ENCODE data around the gene DYSF. TPM values are rescaled to one million over a fixed set of nuclear protein-coding genes. Genes with fewer than 3 reads are reported as not detected.

Gene DYSF
- total RNA-seq, 1 donor from 2014 or later: 0.82 TPM

DNA sequence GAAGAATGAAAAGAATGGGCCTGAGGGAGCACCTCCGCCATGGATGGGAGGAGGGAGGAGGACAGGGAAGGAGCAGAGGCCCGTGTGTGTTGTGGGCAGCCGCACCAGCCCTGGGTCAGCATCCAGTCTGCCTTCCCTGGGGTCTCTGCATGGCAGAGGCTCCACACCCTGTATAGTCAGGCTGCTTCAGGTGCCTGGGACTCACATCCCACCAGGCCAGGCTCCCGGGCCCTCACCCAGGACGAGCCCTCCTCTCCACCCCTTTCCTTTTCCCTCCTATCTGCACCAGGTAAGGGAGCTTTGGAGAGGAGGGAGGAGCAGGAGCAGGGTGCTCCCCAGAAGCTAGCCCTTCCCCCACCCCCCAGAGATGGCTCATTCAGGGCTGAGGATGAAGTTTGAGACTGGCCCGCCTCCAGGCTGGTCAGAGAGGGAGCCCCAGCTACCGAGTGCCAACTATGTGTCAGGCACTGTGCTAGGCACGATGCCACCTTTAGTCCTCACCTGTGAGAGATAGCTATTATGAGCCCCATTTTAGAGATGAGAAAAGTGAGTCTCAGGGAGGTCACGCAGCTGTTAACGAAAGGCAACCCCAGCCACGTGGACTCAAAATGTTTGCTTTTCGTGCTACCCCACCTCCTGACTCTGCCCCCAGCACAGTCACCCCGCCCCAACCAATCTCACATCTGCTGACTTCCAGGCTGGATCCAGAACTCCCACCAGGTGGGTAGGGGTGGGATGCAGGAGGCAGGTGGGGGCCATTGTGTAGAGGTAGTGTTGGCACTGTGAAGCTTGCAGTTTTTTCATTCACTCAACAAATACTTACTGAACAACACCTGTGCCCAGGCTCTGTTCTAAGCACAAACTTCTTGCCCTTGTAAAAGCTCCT, 242.1 kb downstream of the DYSF start:
- FAIRE-seq: no peak
- no peak for DNase-seq (ENCODE audit: low spot score in 2 of 2)

DNA sequence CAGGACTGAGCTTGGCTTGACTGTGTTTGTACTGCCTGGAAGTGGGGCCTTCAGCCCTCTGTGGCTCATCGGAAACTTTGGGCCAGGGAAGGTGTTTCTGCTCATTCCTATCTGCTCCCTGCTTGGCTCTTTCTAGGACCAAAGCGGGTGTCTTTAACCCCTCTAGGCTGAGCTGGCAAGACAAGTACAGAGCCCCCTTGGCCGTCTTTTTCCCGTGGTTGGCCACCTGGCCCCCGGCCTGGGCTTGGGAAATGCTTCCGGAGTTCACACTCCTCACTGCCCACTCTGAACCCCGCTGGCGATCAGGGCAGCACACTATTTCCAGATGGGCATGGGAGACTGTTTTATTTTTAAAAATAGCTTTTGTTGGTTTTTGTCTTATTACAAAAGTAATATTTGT, 243.0 kb downstream of the DYSF start:
- no peak for FAIRE-seq
- no peak for DNase-seq (ENCODE audit: low spot score in 2 of 2)

DNA sequence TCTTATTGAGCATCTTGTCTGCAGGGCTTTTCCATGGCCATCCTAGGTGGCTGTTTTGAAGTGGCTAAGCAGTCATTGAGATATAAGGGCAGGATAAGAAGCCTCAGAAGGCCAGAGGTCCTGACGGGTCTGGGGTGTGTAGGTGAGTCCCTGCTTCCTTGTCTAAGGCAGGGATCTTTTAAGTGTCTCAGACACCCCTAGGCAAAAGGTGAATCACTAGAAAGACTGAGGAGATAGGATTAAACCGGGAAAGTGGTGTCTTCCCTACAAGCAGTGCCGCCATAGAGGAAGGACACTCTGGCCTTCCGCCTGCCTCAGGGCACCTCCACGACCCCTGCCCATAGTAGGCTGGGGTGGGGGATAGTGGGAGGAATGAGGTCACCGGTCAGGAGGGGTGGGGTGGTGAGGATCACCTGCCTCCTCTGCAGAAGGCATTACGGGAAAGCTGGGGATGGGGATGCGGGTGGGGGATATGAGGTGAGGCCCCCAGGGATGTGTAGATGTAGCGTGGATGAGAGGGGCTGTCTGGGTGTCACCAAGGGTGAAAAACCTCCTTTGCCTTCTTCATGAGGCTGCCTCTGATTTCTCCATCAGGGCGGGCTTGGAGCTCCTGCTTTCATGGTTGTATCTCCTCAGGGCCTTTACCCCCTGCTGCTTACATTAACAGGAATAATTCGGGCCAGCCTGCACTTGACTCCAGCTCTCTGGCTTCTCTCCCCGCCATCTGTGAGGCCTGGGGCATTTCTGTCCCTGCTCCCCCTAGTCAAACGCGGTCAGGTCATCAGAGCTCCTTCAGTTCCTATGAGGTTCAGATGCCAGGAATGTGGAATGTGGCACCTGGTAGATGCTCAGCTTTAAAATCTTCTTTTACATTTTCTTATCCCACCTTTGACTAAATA, 244.0 kb downstream of the DYSF start:
- FAIRE-seq: no peak
- DNase-seq (ENCODE audit: low spot score in 2 of 2): no peak

DNA sequence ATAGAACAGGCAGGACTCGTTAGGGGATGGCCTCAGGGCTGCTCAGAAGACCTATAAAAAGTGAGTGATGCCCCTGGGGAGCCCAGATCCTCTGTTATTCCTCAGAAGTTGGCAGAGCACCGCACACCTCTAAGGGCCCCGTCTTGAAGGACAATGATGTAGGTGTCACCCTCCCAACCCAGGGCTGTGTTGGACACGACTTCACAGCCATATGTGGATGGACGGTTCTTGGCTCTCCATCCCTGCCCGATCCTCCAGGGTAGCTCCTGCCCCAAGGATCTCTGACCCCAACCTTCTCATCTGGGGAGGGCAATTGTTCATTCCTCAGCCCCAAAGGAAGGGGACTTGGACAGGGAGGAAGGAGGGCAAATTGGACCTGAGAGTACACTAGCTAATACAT, 246.1 kb downstream of the DYSF start:
- DNase-seq (ENCODE audit: low spot score in 2 of 2) (no peak), FAIRE-seq (no peak)

DNA sequence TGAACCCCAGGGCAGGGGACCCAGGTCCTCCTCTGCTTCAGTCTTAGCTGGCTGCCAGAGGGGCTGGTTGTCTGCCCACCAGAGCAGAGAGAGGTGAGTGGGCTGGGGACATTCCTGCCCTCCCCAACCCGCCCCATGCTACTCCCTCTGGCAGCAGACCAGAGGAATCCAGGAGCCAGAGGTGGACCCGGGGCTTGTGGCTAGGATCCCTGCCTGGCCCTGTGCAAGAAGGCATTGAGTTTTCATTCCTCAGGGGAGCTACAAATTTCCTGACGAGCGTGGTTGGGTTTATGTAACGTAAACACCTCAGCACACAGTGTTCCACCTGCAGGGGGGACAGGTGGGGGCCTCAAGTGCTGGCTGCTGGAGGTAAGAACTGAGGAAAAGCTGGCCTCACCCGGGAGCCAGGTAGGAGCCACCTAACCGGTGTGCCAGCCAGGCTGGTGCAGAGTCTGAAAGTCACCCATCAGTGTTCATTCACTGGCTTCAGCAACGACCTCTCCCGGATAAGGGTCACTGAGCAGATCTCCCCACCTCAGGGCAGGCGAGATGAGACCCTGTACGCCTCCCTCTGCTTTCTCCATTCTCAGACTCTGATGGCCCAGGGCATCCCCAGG, 246.8 kb downstream of the DYSF start:
- FAIRE-seq: no peak
- no peak for DNase-seq (ENCODE audit: low spot score in 2 of 2)

DNA sequence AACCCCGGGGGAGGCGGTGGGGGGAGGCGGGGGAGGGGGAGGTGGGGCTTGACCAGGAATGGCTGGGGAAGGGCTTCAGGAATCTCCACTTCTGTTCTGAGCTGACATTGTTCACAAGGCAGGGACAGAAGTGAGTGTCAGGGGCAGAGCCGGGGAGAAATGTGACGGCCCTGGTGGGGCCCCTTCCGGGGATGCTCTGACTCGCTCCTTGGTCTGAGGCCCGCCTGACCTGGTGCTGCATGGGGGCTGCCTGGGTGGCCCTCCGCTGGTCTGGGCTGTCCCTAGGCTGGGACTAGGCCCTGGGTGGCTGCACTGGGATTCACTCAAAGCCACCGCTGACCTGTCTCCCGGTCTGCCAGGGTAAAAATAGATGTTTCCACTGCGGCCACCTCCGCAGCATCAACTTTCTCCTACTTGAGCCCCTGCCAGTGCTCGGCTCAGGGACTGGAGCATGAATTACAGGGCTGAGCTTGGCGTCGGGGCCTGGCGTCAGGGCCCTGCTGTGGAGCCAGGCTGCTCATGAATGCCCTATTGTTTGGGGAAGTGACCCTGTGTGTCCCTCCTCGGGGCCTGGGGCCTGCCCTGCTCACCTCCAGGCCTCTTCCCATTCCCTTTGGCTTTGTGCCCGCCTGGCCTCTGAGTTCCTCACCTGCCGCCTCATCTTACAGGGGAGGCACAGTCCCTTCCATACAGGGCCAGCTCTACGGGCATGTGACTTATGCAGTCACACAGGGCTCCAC, 247.5 kb downstream of the DYSF start:
- DNase-seq (ENCODE audit: low spot score in 2 of 2) (peak; percentile 57 to 82), FAIRE-seq (no peak)

DNA sequence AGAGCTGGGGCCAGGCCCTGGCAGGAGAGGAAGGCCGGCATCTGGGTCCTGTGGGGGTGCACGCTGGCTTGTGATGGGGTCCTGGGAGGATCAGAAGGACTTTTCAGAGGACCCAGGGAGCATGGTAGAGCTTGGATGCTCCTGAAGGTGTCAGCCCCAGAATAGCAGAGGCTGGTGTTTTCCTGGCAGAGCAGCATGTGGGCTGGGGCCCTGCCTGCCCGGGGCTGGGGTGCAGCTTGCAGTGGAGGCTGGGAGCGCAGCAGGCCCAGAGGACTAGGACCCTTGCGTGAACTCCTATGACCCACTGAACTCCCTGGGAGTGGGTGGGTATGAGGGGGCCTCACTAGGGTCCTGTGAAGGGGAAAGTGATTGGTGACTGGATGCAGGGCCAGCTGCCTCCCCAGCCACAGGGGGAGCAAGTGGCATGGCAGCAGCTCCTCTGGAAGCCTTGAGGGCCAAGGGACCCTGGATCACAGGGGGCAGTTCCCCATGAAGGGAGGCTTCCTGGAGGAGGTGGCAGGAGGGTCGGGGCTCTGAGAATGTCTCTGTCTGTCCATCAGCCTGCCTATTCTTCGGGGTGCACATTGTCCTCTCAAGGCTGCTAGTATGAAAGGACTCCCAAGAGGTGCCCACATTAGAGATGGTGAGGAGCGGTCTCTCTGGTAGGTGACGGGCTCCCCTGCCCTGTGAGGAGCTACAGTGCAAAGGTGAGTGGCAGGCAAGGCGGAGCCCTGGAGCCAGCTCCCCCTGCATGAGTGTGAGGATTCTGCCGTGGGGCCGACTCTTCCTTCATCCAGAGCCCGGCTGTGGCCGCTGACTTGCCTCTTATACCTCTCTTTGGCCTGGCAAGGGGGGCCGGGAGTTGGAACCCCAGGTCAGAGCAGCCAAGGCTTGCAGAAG, 249.0 kb downstream of the DYSF start:
- FAIRE-seq: no peak
- no peak for DNase-seq (ENCODE audit: low spot score in 2 of 2)

DNA sequence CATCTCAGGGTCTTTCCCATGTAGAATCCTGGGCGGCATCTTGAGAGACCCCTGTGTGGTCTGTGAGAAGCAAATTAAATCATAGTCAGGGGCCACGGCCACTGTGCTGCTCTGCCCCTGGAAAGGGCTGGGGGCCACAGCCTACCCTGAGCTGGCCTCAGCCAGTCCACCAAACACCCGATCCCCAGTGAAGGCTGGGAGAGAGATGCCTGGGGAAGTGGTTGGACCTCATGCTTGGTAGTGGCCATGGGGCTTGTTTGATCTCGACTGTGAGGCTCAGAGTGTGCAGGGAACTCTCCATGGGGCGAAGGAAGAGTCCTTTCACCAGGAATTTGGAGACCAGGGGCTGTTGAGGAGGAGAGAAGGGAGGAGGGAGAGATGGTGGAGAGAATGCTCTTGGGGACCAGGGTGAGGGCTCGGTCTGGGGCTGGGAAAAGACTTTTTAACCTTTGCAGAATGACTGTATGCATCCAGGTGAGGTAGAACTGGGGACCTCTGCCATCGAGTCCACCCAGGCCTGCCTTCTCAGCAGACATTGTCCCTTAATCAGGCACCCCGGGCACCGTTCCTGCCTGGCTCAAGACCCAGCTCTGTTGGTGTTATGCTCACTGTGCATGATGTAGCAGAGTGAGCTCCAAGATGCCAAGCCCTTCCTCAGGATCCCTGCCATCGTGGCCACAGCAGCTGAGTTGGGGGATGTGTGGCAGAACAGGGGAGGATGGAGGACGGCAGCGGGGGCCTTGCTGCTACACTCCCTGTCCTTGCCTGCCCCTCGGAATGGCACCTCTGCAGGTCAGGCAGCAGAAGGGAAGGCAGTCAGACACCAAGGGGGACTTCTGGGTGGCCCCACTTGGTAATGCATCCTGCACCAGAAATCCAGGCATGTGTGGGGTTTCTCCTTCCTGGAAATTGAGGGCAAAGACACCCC, 249.9 kb downstream of the DYSF start:
- no peak for DNase-seq (ENCODE audit: low spot score in 2 of 2)
- FAIRE-seq: no peak

DNA sequence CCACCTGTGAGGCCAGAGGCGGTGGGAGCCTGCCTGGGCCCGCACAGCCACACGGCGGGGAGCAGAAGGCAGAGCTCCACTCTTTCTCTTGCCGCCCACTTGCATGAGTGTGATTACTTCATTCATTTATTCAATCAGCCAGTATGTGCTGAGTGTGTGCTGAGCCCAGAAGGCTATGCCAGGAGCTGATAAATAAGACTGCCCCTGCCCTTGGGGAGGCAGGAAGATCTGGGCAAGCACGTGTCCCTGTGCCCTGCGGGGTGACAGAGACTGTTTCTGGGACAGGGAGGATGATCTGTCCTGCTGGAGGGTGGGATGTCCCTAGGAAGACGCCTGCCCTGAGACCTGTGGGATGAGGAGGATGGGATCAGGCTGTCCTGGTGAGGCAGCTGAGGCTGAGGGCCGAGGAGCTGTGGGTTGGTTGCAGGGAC, 250.8 kb downstream of the DYSF start:
- peak in 1 of 2 donors; percentile 33 for DNase-seq (ENCODE audit: low spot score in 2 of 2)
- FAIRE-seq: no peak

DNA sequence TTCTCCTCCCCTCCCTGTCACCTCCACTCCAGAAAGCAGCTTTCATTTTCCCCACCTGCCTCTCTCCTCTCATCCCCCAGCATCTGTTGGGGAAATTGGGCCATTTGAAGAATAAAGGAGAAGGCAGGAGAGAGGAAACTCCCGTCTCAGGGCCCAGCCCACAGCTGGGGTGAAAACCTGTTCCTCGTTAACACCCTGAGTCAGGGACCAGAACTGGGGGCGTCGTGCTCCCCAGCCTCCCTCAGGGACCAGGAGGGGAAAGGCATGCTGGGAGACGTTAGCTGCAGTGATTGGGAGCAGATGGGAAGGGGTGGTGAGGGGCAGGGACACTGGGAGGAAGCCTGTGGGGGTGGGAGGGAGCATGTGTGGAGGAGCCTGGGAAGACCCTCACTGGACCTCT, 251.3 kb downstream of the DYSF start:
- DNase-seq (ENCODE audit: low spot score in 2 of 2) (no peak), FAIRE-seq (no peak)

DNA sequence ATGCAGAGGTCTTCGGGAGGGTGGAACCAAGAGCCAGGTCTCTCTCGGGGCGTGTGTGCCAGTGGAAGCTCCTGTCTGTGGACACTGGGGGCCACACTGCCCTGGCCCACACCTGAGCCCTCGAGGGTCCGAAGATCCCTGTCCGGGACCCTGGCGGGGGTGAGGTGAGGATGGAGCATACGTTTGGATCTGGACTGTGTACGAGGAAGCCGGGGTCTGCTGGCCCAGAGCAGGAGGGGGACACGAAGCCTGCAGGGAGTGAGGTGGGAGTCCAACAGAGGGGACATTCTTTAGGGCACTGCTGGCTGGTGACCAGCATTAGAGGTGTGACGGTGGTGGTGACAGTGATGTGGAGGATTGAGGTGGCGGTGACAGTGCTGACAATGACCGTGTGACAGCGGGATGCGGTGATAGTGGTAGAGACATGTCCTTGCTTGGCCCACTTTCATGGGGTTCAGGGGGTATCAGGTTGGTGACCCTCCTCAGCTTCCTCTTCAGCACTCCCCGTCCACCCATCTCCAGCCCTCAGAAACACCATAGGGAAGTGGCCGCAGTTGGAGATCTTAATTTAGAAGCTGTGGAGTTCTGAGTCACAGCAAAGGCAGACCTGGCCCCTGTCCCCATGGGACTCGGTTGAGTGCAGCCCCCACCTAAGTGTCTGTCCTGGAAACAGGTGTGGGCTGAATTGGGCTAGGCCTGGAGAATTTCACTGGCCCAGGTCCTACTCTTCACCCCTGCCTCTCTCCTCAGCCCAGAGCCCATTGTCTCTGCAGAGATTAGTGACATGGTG, 252.0 kb downstream of the DYSF start:
- DNase-seq (ENCODE audit: low spot score in 2 of 2): no peak

DNA sequence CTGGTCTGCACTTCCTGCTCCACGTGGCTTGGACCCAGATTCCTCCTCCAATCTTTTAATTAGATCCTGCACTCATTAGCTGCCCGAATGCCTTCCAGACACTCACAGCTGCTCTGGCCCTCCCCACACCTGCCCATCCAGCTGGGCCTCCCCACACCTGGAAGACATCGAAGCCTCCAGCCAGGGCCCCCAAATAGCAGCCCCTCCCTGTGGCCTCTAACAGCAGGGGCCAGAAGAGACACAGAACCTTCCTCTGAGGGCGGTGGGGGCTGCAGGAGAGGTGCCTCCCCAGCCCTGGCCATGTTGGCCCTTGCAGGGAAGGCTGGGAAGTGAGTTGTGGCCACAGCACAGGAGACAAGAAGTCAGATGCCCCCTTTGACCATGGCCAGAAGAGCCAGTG, 252.8 kb downstream of the DYSF start:
- no peak for FAIRE-seq
- DNase-seq (ENCODE audit: low spot score in 2 of 2): no peak

More for the DNA sequence above, 252.0 kb downstream of the DYSF start:
- no peak for FAIRE-seq

DNA sequence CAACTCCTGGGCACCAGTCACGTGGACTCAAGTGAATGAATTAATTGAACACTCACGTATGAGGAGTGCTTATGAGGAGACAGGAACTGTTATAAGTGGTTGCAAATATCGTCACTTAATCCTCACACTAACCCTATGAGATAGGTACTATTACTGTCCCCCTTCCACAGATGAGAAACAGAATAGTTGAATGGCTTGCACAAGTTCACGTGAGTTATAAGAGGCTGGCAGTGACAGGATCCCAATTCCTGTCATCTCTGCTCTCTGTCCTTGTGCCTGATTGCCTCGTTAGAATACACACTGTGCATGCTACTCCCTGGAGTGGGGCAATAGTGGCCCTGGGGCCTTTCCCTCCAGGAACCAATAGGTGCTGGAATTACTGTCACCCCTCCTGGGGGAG, 253.5 kb downstream of the DYSF start:
- DNase-seq (ENCODE audit: low spot score in 2 of 2) (no peak), FAIRE-seq (no peak)

DNA sequence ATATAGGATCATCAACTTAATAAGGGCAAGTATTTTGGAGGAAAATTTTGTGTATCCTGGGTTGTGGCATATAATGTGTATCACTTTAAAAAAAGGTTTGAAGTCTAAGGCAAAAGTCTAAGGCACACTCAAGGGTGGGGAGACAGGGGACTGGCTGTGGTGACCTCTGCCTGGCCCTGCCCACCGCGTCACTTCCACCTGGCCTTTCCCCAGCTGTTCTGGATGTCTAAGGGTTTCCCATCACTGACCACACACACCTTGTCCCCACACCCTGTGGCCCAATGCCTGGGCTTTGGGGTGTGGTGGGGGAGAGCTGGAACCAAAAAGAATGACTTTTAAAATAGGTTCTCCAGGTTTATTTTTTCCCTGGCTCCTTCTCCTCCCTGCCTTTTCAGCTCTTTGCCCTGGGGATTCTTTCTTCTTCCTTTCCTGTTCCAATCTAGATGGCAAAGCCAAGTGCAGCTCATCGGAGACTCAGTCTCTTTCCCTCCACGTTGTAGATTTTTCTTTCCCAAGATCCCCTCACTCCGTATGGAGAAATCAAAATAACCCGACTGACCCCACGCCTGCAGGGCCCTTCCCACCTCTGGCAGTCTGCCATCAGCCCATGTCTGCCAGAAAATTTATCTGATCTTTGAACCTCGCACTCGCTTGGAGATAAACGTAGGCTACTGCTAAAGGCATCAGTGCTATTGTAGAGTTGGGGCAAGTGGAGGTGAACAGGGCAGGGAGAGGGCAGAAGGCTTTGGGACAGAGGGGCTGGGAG, 257.2 kb downstream of the DYSF start:
- DNase-seq (ENCODE audit: low spot score in 2 of 2): no peak

DNA sequence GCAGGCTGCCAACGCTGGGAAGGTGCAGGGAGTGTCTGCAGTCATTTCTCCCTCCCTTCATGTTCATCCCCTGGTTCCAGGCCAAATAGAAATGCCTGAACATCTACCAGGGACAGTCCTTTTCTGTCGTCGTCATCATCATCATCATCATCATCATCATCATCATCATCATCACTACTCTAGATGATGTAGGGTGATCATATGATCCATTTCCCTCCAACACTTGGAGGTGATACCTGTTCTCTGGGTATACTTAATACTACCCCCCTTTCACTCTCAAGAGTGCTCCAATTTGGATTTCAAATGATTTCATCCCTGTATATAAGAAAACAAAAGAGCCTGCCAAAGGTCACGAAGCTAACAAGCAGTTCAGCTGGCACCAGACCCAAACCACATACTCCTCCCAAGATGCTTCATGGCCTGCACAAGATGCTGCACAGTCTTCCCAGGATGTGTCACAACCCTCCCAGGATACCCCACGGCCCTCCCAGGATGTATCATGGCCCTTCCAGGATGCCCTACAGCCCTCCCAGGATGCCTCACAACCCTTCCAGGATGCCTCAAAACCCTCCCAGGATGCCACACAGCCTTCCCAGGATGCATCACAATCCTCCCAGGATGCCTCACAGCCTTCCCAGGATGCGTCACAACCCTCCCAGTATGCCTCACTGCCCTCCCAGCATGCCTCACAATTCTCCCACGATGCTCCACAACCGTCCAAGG, 257.9 kb downstream of the DYSF start:
- no peak for FAIRE-seq

More for the DNA sequence above, 257.2 kb downstream of the DYSF start:
- FAIRE-seq: no peak

More for the DNA sequence above, 257.9 kb downstream of the DYSF start:
- DNase-seq (ENCODE audit: low spot score in 2 of 2): no peak
